Endothelial cell (in vitro differentiated cells): ENCODE measurements around the gene UGT3A1. TPM values are rescaled to one million over a fixed set of nuclear protein-coding genes. Genes with fewer than 3 reads are reported as not detected.

Experiments used
- DNase-seq: peaks from one replicate; pipeline ENCODE4 v3.0.0; 2021; ENCODE audit warnings: low spot score
- H3K27ac Mint-ChIP-seq: one replicate; pipeline ENCODE4 v1.8.0; 2021; ENCODE audit warnings: mixed read lengths, inconsistent platforms; ENCODE audit not compliant: unreplicated experiment
- H3K27me3 Mint-ChIP-seq: one replicate; pipeline ENCODE4 v1.8.0; 2021; ENCODE audit warnings: mild to moderate bottlenecking, moderate library complexity, mixed read lengths, inconsistent platforms; ENCODE audit not compliant: unreplicated experiment
- H3K36me3 Mint-ChIP-seq: one replicate; pipeline ENCODE4 v1.8.0; 2021; ENCODE audit warnings: mild to moderate bottlenecking, low read depth, mixed read lengths, inconsistent platforms; ENCODE audit not compliant: unreplicated experiment
- H3K4me1 Mint-ChIP-seq: one replicate; pipeline ENCODE4 v1.8.0; 2021; ENCODE audit warnings: mild to moderate bottlenecking, mixed read lengths, inconsistent platforms; ENCODE audit not compliant: unreplicated experiment
- H3K4me3 Mint-ChIP-seq: one replicate; pipeline ENCODE4 v1.8.0; 2021; ENCODE audit warnings: mild to moderate bottlenecking, mixed read lengths, inconsistent platforms; ENCODE audit not compliant: unreplicated experiment
- H3K9me3 Mint-ChIP-seq: one replicate; pipeline ENCODE4 v1.8.0; 2021; ENCODE audit warnings: mixed read lengths, inconsistent platforms; ENCODE audit not compliant: unreplicated experiment
- CTCF ChIP-seq: fragments of 200-600 bp; sonication (generic); IDR thresholded peaks from one replicate; pipeline ENCODE4 v1.5.0; 2021; ENCODE audit warnings: antibody characterized with exemption; ENCODE audit not compliant: unreplicated experiment
- total RNA-seq: library from RNA; stranded (reverse); fragmentation: NEBNext Ultra II Directional; extraction: Animal tissue kit (Norgen Biotek cat#: 25700); gene quantifications from one replicate; pipeline ENCODE4 v1.2.1, GENCODE V29; 2021; ENCODE audit not compliant: unreplicated experiment

UGT3A1 gene
- total RNA-seq, 1 donor from 2014 or later, result 0.85 TPM

DNA sequence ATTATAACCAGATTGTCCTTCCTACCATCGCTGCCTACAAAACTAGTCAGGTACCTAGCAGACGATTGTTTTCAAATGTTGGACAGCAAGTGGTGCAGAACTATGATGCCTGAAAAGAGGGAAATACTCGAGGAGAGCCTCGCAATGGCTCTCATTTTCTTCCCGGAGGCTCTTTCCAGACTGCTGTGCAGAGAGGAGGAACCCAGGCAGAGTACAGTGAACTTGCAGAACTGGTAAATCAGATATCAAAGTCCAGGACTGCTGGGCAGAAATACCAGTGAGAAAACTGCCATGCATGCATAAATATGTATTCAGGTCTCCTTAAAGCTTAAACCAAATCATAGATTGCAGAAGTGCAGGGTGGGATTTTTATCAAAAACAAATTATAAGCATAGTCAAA lies 26.4 kb upstream of the UGT3A1 start:
- Mint-ChIP-seq H3K36me3 (peaks cover 23% of the 10 kb centered on the region), H3K4me3 (no peak overlapping the region), H3K9me3 (peaks cover 5% of the 10 kb centered on the region), H3K27ac (no peak overlapping the region), H3K4me1 (no peaks in the 10 kb centered on the region), H3K27me3 (no peaks in the 10 kb centered on the region)
- DNase-seq, result no peak
- no peak for TF ChIP-seq CTCF

GRCh38 chr5:36017004-36017403 lies 25.8 kb upstream of the UGT3A1 start:
- Mint-ChIP-seq H3K27me3 (no peaks in the 10 kb centered on the region), H3K9me3 (peaks cover 5% of the 10 kb centered on the region), H3K36me3 (peaks cover 23% of the 10 kb centered on the region), H3K4me1 (no peaks in the 10 kb centered on the region), H3K27ac (no peak overlapping the region), H3K4me3 (no peak overlapping the region)
- DNase-seq, result no peak
- TF ChIP-seq CTCF, result no peak

- DNase-seq, result no peak
- H3K4me1 Mint-ChIP-seq, result no peaks in the 10 kb centered on the region
- peaks cover 1% of the 10 kb centered on the region for H3K27me3 Mint-ChIP-seq
- TF ChIP-seq CTCF, result no peak
- no peak overlapping the region for H3K27ac Mint-ChIP-seq
- H3K36me3 Mint-ChIP-seq, result peaks cover 27% of the 10 kb centered on the region
- H3K4me3 Mint-ChIP-seq, result no peak overlapping the region
- H3K9me3 Mint-ChIP-seq, result peaks cover 14% of the 10 kb centered on the region
Observed at GRCh38 chr5:36013182-36013581, 22.0 kb upstream of the UGT3A1 start.

- Mint-ChIP-seq H3K9me3 (peaks cover 14% of the 10 kb centered on the region), H3K4me1 (no peaks in the 10 kb centered on the region), H3K27ac (no peak overlapping the region), H3K27me3 (peaks cover 2% of the 10 kb centered on the region), H3K36me3 (peaks cover 18% of the 10 kb centered on the region), H3K4me3 (no peak overlapping the region)
- DNase-seq, result no peak
- TF ChIP-seq CTCF, result no peak
Observed at GRCh38 chr5:36009698-36010097, 18.5 kb upstream of the UGT3A1 start.

DNA sequence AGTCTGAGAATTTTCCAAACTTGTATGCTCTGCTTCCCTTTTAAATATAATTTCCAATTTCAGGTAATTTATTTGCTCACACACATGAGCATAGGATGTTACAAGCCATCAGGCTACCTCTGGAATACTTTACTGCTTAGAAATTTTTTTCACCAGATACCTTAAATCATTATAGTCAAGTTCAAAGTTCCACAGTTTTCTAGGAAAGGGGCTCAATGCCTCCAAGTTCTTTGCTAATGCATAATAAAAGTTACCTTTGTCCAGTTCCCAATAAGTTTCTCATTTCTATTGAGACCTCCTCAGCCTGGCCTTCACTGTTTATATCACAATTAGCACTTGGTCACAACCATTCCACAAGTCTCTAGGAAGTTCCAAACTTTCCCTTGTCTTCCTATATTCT lies 16.2 kb upstream of the UGT3A1 start:
- DNase-seq, result no peak
- Mint-ChIP-seq H3K36me3 (peaks cover 5% of the 10 kb centered on the region), H3K27ac (no peak overlapping the region), H3K4me3 (no peak overlapping the region), H3K9me3 (peaks cover 9% of the 10 kb centered on the region), H3K4me1 (peaks cover 11% of the 10 kb centered on the region), H3K27me3 (peaks cover 2% of the 10 kb centered on the region)
- no peak for TF ChIP-seq CTCF
